C4-2B (cell line): ENCODE measurements around the gene TNFRSF13B.

Experiments used
- H3K27ac ChIP-seq: fragments of 450-650 bp; 2 replicates; pipeline ENCODE4 v1.5.1; 2017
- ZFX ChIP-seq: fragments of 450-650 bp; IDR thresholded peaks from 2 replicates; pipeline ENCODE4 v1.6.1; 2017
- TF ChIP-seq, protein P1 (sequence below): fragments of 450-650 bp; conservative IDR thresholded peaks from 2 replicates; pipeline ENCODE4 v1.5.1; 2017; ENCODE audit warnings: mild to moderate bottlenecking

TNFRSF13B gene

DNA sequence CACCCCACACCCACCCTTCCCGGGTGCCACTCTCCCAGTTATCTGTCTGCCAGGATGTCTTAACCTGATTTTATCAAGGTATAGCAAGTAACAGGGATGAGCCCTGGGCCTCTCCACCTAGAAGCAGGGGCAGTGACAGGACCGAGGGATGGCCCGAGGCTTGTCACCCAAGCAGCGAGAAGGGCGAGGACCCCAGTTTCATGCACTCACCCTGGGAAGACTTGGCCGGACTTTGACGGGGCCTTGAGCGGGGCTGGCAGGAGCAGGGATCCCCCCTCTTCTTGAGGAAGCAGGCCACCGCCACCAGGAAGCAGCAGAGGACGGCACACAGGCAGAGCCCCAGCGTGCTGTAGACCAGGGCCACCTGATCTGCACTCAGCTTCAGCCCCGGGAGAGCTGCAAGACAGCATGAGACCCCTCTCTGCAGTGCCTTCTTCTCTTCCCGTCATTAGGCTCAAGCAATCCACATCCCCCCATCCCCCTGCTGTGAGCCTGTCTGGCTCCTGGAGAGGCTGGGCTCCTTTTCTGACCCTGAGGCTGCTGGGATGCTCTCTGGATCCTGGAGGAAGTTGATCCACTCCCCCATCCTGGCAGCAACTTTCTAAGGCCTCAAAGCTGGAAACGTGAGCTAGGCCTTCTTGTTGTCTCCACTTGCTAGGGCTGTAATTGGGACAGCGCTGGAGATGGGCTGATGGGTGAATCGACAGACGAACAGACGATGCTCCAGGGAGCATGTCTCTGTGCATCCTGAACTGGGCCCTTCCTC, 31.6 kb downstream of the TNFRSF13B start:
- no peak overlapping the region for H3K27ac ChIP-seq
- TF ChIP-seq, protein P1, sequence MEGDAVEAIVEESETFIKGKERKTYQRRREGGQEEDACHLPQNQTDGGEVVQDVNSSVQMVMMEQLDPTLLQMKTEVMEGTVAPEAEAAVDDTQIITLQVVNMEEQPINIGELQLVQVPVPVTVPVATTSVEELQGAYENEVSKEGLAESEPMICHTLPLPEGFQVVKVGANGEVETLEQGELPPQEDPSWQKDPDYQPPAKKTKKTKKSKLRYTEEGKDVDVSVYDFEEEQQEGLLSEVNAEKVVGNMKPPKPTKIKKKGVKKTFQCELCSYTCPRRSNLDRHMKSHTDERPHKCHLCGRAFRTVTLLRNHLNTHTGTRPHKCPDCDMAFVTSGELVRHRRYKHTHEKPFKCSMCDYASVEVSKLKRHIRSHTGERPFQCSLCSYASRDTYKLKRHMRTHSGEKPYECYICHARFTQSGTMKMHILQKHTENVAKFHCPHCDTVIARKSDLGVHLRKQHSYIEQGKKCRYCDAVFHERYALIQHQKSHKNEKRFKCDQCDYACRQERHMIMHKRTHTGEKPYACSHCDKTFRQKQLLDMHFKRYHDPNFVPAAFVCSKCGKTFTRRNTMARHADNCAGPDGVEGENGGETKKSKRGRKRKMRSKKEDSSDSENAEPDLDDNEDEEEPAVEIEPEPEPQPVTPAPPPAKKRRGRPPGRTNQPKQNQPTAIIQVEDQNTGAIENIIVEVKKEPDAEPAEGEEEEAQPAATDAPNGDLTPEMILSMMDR: no peak

DNA sequence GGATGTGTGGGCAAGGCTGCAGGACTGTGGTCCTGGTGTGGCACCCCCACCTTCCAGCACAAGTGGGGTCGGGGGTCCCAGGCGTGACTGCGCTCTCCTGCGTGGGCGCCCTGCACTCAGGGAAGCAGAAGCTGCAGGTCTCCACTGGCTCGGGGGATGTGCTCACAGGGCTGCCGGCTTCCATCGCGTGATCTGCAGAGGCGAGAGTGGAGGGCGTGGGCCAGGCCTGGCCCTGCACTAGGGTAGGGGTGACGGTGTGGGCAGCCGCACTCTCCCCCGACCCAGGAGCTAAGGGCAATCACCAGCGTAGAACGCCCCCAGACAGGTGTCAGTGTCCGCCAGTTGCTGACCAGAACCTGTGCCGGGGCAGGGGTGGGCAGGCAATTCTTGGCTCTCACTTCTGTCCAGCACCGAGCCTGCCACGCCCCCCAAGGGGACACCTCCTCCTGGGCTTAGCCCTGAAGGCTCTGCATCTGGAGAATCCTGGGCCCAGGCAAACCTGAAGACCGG, 32.3 kb downstream of the TNFRSF13B start:
- no peak overlapping the region for H3K27ac ChIP-seq
- no peak for TF ChIP-seq ZFX

DNA sequence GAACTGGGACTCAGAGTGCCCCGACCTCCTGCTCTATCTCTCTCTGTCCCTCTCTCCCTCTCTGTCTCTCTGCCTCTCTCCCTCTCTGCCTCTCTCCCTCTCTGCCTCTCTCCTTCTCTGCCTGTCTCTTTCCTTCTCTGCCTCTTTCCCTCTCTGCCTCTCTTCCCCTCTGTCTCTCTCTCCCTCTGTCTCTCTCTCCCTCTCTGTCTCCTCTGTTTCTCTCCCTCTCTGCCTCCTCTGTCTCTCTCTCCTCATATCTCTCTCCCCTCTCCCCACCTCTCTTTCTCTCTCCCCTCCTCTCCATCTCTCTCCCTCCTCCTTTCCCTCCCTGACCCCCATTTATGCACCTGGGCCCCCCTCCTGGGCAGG, 32.7 kb downstream of the TNFRSF13B start:
- TF ChIP-seq, protein P1: no peak
- H3K27ac ChIP-seq: no peak overlapping the region

DNA sequence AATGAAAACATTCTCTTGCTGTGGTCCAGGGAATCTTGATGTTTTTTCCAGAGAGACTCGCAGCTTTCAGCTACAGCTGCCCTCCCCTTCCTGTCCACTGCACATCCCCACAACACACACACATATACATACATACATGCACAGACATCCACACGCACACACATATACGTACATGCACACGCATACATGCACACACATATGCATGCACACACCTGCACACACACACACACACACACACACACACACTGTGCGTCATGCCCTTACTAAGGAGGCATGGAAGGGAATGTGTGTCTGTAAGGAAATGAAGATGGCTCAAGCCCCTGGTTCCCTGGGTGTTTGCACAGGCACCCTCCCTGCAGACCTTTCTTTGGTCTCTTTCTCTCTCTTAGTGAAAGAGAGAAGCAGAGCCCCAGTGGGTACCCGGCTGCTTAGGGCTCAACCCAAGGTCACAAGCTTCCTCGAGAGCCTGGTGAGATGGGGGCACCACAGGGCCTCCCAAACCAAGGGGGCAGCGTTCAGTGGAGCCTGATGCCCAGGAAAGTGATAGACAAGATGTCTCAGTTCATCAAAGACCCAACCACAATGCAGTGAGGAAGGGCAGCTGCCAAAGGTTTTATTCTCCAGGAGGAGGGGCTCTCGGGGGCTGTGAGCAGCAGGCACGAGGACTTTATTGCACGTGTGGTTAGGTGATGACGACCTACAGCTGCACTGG, 33.3 kb downstream of the TNFRSF13B start:
- TF ChIP-seq ZFX: no peak
- TF ChIP-seq, protein P1: no peak

DNA sequence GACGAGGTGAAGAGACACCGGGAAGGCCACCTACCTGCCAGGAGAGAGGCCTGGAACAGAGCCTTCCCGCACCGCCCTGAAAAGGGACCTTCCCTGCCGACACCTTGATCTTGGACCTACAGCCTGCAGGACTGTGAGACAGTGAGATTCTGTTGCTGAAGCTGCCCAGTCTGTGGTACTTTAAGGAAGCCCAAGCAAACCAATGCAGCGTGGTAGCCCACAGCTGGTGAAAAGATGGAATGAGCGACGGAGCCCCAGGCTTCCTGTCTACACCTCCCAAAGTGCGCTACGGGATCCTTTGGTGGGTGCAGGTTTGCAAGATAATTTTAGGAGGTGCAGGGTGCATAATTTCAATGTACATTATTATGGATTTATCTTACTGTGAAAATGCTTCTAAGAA, 33.9 kb downstream of the TNFRSF13B start:
- no peak overlapping the region for H3K27ac ChIP-seq
- TF ChIP-seq, protein P1: no peak
- no peak for TF ChIP-seq ZFX

More for the DNA sequence above, 33.3 kb downstream of the TNFRSF13B start:
- H3K27ac ChIP-seq: no peak overlapping the region

DNA sequence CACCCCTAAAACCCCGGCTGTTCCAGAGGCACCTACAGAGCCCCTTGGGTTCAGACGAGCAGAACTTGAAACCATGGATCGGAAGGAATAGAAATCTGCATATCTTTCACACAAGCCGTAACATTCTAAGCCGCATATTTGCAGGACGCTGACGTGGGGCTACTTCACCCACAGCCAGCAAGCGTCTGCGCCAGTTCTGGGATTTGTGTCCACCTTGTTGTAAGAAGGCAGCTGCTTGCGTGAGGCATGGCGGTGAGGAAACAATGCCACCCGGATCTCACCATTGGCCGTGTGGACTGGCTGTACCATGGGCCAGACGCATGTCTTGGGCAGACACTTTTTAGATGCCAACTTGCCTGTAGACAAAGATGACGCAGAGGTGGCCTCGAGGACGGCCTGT, 34.5 kb downstream of the TNFRSF13B start:
- no peak for TF ChIP-seq ZFX
- TF ChIP-seq, protein P1: no peak
- no peak overlapping the region for H3K27ac ChIP-seq

DNA sequence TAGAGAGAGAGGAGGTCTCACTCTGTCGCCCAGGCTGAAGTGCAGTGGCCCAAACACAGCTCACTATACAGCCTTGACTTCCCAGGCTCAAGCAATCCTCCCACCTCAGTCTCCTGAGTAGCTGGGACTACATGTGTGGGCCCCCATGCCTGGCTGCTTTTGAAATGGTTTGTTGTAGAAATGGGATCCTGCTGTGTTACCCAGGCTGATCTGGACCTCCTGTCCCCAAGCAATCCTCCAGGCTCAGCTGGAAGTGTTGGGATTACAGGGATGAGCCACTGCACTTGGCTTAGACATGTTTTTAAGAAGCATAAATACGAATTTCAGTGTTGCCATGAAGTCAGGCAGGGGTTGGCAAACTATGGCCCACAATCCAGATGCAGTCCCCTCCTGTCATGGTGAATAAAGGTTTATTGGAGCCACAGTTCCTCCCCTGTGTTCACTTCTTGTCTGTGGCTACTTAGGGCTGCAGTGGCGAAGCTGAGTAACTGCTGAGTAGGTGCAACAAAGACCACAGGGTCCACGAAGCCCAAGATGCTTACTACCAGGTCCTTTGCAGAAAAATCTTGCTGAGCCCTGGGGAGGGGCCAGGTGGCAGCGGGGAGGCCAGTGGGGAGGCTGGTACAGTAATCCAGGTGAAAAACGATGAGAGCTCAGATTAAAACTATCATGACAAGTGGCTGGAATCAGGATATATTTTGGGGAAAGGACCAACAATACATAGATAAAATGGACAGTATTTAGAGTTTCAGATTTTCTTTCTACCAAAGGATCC, 35.2 kb downstream of the TNFRSF13B start:
- TF ChIP-seq, protein P1: no peak
- TF ChIP-seq ZFX: no peak
- no peak overlapping the region for H3K27ac ChIP-seq
